GM10847 (cell line): Measurements from ENCODE around the gene R3HDM4.

ENCODE experiments used
- POLR2A ChIP-seq: IDR thresholded peaks from 2 replicates; pipeline ENCODE4 v1.6.1; 2011; ENCODE audit not compliant: insufficient read length; ENCODE audit errors: extremely low read depth

R3HDM4 gene

GRCh38 chr19:852136-853013, 60.6 kb downstream of the R3HDM4 start, which contains the start of gene ELANE:
TSS of gene ELANE (plus strand) at chr19:852303. CDS start at chr19:852329, 26 bp downstream.
- TF ChIP-seq POLR2A: no peak

GRCh38 chr19:850979-851335, 62.1 kb downstream of the R3HDM4 start:
- TF ChIP-seq POLR2A: no peak

- no peak for TF ChIP-seq POLR2A
These were observed 62.6 kb downstream of the R3HDM4 start for GRCh38 chr19:850221-850978.

- no peak for TF ChIP-seq POLR2A
These were observed 64.6 kb downstream of the R3HDM4 start for GRCh38 chr19:848386-848921.
